Measurements from ENCODE around the gene SENP2. TPM values are rescaled to one million over a fixed set of nuclear protein-coding genes. Genes with fewer than 3 reads are reported as not detected.

The SENP2 gene
- total RNA-seq (10 to 100 TPM; 29.4 to 42.1 TPM), polyA plus RNA-seq (10 to 100 TPM in 1 of 2 donors, 1 to 10 TPM in 1; 7.5 to 11.4 TPM)
- long read RNA-seq, donor 1, partial matches to known transcripts: 25 of 25 reads
- long read RNA-seq, donor 1, other reads (novel, unspliced or antisense): 0 of 25 reads
- long read RNA-seq, donor 2: 0 reads
- long read RNA-seq, donor 3, full-length matches to known transcripts: 2 of 8 reads
- long read RNA-seq, donor 3, partial matches to known transcripts: 6 of 8 reads
- long read RNA-seq, donor 3, other reads (novel, unspliced or antisense): 0 of 8 reads
- long read RNA-seq, donor 4: 0 reads
- long read RNA-seq, donor 5, full-length matches to known transcripts: 6 of 6 reads
- long read RNA-seq, donor 5, partial matches to known transcripts: 0 of 6 reads
- long read RNA-seq, donor 5, other reads (novel, unspliced or antisense): 0 of 6 reads

DNA sequence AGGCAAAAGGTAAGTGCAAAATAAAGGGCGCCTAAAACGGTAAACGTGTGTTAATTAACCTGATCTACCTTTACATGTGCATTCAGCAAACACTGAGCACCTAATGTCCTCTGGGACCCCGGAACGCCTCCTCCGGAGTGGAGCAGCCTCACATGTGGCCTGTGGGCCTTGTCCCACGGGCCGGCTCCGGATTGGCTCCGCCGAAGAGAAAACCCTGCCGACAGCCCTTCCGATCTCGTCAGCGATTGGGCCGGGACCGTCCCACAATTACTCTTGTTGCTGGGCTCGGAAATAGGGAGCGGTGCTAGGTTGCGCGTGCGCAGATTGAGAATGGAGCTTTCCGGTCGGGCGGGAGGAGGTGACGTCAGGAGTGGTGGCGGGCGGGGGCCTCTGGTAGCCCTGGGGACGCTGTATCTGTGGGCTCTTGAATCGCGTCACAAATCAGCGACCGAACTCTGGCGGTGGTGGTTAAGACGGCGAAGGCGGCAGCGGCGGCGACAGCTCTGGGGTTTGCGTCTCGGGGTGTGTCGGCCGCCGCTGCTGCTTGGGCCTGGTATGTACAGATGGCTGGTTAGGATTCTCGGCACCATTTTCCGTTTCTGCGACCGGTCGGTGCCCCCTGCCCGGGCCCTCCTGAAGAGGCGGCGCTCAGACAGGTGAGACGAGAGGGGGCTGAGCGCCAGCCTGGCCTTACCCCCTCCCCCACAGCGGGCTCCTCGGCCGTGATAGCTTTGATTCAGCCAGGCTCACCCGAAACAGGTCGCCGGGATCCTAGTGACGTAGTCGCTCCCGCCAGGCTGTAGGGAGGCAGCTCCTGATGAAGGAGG lies at the start of gene SENP2:
Gene SENP2, plus strand, starts transcription at position 437 of the 827 bp plus-strand sequence. Its CDS starts 119 bp downstream, at position 556.
- H3K4me1 ChIP-seq (ENCODE audit: control insufficient read depth in 5 of 5, insufficient read depth in 5 of 5, low read length in 5 of 5): peaks cover 0 to 11% (median 0%) of the 10 kb centered on the region in 5 donors
- H3K4me3 ChIP-seq: peak within 1 kb of the TSS; percentile 78
- peak within 1 kb of the TSS; percentile 95 to 97 for H3K9ac ChIP-seq (ENCODE audit: insufficient read depth in 1 of 2, low read length in 2 of 2)
- H3K27ac ChIP-seq (ENCODE audit: low read depth in 1 of 2, low read length in 1 of 2): peak within 1 kb of the TSS; percentile 94
- TF ChIP-seq, protein P1, sequence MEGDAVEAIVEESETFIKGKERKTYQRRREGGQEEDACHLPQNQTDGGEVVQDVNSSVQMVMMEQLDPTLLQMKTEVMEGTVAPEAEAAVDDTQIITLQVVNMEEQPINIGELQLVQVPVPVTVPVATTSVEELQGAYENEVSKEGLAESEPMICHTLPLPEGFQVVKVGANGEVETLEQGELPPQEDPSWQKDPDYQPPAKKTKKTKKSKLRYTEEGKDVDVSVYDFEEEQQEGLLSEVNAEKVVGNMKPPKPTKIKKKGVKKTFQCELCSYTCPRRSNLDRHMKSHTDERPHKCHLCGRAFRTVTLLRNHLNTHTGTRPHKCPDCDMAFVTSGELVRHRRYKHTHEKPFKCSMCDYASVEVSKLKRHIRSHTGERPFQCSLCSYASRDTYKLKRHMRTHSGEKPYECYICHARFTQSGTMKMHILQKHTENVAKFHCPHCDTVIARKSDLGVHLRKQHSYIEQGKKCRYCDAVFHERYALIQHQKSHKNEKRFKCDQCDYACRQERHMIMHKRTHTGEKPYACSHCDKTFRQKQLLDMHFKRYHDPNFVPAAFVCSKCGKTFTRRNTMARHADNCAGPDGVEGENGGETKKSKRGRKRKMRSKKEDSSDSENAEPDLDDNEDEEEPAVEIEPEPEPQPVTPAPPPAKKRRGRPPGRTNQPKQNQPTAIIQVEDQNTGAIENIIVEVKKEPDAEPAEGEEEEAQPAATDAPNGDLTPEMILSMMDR (IDR thresholded peaks at IDR 0.05; ENCODE audit: control extremely low read depth, extremely low read depth): no peak
- no peaks in the 10 kb centered on the region for H3K27me3 ChIP-seq (ENCODE audit: control insufficient read depth in 3 of 3, insufficient read depth in 3 of 3, low read length in 2 of 3)
- H3K36me3 ChIP-seq (ENCODE audit: control insufficient read depth in 4 of 4, insufficient read depth in 4 of 4, low read length in 4 of 4): peaks cover 0 to 2% (median 0%) of the 10 kb centered on the region in 4 donors
- no peaks in the 10 kb centered on the region for H3K9me3 ChIP-seq (ENCODE audit: control insufficient read depth in 4 of 4, insufficient read depth in 3 of 4, low read length in 3 of 4)
- WGBS, 2 donors: 0% methylated on average over 64 of the region's 64 CpGs
- DNase-seq (peak; percentile 99 to 100 (median 100)), ATAC-seq (ENCODE audit: insufficient read depth, low FRiP score) (peak; percentile 99)

DNA sequence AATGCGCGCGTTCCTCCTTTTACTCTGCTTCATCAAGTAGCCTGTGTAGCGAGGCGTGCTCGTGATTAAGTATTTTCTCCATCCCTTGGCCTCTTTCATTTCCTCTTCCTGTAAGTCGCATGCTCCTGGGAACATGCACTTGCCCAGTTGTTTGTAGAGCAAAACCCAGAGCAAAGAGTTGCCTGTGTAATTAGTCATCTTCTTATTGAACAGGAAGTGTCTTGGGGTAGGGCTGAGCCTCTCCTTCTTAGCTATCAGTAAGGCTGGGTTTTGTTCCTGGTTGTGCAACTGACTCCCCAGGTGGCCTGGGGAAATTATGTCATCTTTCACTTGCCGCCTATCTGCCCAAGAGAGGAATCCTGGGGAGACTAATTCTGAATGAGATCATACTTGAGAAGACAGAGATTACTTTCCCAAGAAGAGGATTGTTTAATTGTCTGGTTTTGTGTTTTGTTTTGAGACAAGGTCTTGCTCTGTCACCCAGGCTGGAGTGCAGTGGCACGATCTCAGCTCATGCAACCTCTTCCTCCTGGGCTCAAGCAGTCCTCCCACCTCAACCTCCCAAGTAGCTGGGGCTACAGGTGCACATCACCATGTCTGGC lies 48.6 kb upstream of the SENP2 start:
- H3K9ac ChIP-seq (ENCODE audit: insufficient read depth in 1 of 2, low read length in 2 of 2): no peak overlapping the region
- H3K4me1 ChIP-seq (ENCODE audit: control insufficient read depth in 5 of 5, insufficient read depth in 5 of 5, low read length in 5 of 5): no peaks in the 10 kb centered on the region
- no peak overlapping the region for H3K4me3 ChIP-seq
- peak; percentile 97 for ATAC-seq (ENCODE audit: insufficient read depth, low FRiP score)
- TF ChIP-seq, protein P1 (IDR thresholded peaks at IDR 0.05; ENCODE audit: control extremely low read depth, extremely low read depth): no peak
- H3K27ac ChIP-seq (ENCODE audit: low read depth in 1 of 2, low read length in 1 of 2): peak overlapping the region in 1 of 2 donors; percentile 81
- peak in 2 of 3 donors; percentile 17 to 43 for DNase-seq
- WGBS, 2 donors: 10 to 16% methylated on average over 9 of the region's 9 CpGs
- H3K9me3 ChIP-seq (ENCODE audit: control insufficient read depth in 4 of 4, insufficient read depth in 3 of 4, low read length in 3 of 4): no peaks in the 10 kb centered on the region
- H3K36me3 ChIP-seq (ENCODE audit: control insufficient read depth in 4 of 4, insufficient read depth in 4 of 4, low read length in 4 of 4): peaks cover 0 to 1% (median 0%) of the 10 kb centered on the region in 4 donors
- H3K27me3 ChIP-seq (ENCODE audit: control insufficient read depth in 3 of 3, insufficient read depth in 3 of 3, low read length in 2 of 3): no peaks in the 10 kb centered on the region

DNA sequence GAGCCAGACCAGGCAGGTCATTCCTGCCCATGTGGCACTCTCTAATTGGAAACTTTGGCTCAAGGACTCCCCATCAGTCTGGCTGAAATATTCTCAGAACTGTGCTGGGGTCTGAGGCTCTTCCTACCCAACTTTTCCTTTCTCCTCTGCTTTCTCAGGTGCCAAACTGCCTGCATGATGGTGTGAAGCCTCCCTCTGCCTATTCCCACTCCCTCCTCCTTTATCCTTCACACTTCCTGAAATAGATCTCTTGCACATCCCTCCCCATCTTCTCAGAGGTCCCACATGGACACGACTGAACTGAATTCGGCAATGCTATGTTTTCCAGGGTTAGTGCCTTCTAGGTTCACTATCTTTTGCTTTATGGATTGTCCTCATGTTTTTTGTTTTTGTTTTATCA lies 46.2 kb upstream of the SENP2 start:
- Histone ChIP-seq H3K4me3 (no peak overlapping the region), H3K9me3 (ENCODE audit: control insufficient read depth in 4 of 4, insufficient read depth in 3 of 4, low read length in 3 of 4) (no peaks in the 10 kb centered on the region), H3K36me3 (ENCODE audit: control insufficient read depth in 4 of 4, insufficient read depth in 4 of 4, low read length in 4 of 4) (peaks cover 0 to 1% (median 0%) of the 10 kb centered on the region in 4 donors), H3K27me3 (ENCODE audit: control insufficient read depth in 3 of 3, insufficient read depth in 3 of 3, low read length in 2 of 3) (no peaks in the 10 kb centered on the region), H3K27ac (ENCODE audit: low read depth in 1 of 2, low read length in 1 of 2) (no peak overlapping the region), H3K4me1 (ENCODE audit: control insufficient read depth in 5 of 5, insufficient read depth in 5 of 5, low read length in 5 of 5) (peaks cover 0 to 3% (median 0%) of the 10 kb centered on the region in 5 donors), H3K9ac (ENCODE audit: insufficient read depth in 1 of 2, low read length in 2 of 2) (no peak overlapping the region)
- no peak for DNase-seq
- ATAC-seq (ENCODE audit: insufficient read depth, low FRiP score): no peak
- TF ChIP-seq, protein P1 (IDR thresholded peaks at IDR 0.05; ENCODE audit: control extremely low read depth, extremely low read depth): no peak
- 73 to 74% methylated on average over 2 of the region's 2 CpGs for WGBS, 2 donors

Data from lung (tissue), 16 donors.